AG08395 (cell line): ENCODE data around the gene CACNA1D.
"Not testable (repeated sequence)": the region's sequence is repeated elsewhere in the genome, so short reads cannot be mapped to it uniquely, and the experiment has no call there.

Source experiments
- DNase-seq: peaks from one replicate; pipeline ENCODE4 v3.0.0; 2012; ENCODE audit warnings: mixed read lengths, low spot score

CACNA1D gene

GRCh38 chr3:53616971-53617892 lies 122.8 kb downstream of the CACNA1D start:
- no peak for DNase-seq

DNA sequence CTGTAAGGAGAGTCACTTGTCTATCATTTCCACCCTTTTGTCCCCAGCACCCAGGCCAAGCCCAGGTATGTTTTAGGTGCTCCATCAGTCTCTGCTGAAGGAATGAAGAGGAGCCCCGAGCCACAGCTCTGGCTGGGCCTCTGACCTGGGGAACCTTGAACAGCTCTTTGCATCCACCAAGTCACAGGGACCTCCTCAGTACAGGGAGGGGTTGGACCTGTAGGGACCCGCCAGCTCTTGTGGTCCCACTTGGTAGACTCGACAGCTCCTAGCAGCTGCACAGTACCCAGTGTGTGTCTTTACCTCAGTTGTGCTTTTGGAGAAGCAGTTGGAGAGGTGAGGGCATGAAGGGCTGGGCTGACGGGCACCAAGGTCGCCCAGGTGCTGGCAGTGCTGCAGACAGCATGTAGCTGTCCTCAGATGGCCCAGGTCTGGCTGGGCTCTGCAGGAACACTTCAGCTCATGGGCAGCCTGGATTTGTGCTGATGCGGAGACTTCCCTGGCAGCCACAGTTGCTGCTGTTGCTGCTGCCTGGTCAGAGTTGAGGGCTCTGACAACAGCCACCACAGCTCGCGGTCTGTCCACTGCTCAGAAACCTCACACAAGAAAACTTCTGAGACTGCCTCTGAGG lies 123.6 kb downstream of the CACNA1D start:
- no peak for DNase-seq

DNA sequence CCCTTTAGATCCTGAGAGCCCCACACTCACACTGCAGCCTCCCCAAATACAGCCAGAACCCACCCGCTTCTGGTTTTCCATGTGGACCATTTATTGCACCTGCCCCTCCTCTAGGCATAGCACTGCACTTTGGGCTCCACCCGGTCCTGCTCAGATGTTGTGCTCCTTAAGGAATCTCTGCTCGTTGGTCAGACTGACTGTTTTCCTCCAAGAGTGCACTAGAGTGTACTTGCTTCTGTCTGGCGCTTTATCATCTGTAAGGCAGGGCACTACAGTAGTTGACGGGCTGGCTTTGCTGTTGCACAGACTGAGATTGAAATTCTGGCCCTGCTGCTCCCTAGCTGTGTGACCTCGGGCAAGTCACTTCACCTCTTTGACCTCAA lies 124.1 kb downstream of the CACNA1D start:
- no peak for DNase-seq

DNA sequence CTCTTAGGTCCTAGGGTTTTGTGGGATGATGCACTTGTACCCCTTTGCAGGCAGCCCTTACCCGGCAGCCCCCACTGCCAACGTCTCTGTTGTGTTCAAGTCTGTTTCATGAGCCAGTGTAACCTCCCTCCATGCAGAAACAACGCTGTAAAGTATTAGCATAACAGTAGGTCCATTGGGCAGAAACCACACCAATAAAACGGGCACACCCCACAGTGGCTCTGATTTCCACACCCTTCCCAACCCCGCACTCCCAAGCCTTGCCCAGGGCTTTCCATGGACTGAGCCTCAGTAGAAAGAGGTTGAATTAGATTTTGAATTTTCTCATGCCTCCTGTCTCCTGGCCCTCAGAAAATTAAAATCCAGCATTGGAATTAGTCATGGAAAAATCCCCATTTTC lies 124.5 kb downstream of the CACNA1D start:
- DNase-seq: no peak

DNA sequence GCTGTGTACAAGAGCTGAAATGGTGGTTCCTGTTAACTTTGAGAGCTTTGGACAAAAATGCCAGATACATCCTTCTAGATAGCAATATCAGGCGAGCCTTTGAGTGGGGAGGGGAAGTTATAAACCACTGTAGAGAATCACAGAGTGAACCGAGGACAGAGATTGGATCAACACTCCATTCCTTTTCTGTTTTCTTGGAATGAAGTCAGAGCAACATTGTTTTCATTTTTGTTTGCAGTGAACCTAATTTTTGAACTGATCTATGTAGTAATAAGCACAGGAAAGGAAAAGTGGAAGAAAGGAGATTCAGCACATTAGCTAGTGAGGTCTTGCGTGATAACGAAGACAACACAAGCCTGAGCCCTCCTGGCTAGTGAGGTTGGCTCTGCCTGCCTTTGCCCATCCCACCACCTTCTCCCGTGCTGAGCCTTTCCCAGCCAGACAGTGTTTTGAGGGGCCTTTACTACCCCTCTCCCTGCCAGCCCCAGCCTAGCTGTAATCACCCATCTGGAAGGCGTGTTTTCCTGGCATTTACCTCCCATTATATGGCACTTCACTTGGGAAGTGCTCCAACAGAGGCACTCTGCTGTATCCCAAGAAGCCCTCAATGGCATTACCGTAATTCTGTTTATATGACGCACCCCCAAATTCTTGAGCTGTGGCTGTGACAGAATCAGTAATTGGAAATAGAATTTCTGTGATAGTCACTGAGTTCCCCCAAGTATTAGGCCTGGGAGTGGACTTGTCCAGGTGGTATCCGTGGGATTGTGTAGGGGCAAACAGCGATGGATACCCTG lies 129.8 kb downstream of the CACNA1D start:
- DNase-seq: no peak

GRCh38 chr3:53626876-53627275 lies 132.5 kb downstream of the CACNA1D start:
- DNase-seq: no peak

- DNase-seq: no peak
These were observed 134.4 kb downstream of the CACNA1D start for GRCh38 chr3:53628536-53629401.

GRCh38 chr3:53629402-53629723 lies 135.0 kb downstream of the CACNA1D start:
- DNase-seq: no peak

DNA sequence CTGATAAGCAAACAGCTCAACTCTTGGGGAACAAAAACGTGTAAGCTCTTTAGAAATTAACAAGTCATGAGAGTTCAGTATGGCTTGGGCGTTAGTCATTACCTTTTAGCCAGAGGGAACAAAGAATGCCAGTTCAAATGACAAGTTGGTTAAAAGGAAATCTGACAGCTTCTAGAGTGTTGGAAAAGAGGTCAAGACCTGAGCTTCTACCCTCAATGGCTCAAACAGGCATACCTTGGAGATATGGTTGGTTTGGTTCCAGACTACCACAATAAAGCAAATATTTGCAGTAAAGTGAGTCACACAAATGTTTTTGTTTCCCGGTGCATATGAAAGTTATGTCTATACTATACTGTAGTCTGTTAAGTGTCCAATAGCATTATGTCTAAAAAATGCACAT lies 136.1 kb downstream of the CACNA1D start:
- DNase-seq: no peak

- DNase-seq: no peak
These were observed 138.9 kb downstream of the CACNA1D start for GRCh38 chr3:53633197-53633787.

- DNase-seq: no peak
These were observed 140.6 kb downstream of the CACNA1D start for GRCh38 chr3:53635041-53635440.

DNA sequence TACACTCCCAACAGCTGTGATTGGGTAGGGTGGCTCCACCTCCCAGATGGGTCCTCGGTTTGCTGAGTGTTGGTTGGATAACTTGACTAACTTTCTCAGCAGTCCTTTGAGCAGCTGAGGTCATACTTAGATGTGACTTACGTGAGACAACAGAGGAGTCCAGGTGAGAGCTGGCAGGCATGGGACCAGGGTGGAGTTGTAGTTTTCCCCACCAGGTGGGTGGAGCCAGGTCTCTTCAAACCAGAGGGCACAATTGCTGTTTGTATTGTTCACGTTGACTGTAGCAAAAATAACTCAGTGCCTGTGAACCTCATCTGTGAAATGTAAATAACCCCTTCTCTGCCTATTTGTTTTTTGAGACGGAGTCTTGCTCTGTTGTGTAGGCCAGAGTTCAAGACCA lies 144.4 kb downstream of the CACNA1D start:
- not testable (repeated sequence) for DNase-seq

GRCh38 chr3:53641397-53641796 lies 147.0 kb downstream of the CACNA1D start:
- DNase-seq: no peak

DNA sequence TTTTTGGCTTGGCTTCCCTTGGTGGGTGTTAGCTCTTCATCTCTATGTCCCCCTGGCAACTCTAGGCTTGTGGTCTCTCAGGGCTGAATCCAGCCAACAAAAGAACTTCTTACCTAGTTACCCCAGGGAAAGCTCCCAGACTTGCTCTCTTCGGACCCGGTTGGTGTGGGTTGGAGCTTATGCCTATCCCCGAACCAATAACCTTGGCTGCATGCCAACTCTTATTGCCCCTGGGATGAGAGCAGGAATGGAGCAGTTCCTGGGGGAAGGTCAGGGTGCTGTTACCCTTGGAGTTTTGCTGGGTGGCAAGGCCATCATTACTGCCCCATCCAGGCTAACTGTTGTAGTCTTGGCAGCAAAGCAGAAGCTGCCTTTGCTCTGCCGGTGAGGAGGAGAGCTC lies 147.8 kb downstream of the CACNA1D start:
- no peak for DNase-seq

GRCh38 chr3:53643757-53644156 lies 149.3 kb downstream of the CACNA1D start:
- no peak for DNase-seq

DNA sequence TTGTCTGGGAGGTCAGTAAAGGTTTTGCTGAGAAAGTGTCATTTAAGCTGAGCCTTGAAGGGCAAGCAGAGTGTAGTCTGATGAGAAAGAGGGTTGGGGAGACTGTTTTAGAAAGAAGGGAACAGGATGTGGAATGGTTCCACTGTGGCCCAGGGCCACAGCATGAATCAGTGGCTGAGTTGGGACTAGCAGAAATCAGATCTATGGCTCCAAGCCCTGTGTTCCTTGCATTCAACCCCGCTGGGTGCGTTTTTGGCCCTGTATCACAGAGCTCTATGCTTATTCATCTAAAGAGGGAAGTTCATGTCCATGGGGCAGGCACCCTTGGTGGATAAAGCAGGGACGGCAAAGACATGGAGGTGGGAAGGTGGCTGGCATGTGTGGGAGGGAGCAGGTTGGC lies 151.3 kb downstream of the CACNA1D start:
- DNase-seq: no peak

DNA sequence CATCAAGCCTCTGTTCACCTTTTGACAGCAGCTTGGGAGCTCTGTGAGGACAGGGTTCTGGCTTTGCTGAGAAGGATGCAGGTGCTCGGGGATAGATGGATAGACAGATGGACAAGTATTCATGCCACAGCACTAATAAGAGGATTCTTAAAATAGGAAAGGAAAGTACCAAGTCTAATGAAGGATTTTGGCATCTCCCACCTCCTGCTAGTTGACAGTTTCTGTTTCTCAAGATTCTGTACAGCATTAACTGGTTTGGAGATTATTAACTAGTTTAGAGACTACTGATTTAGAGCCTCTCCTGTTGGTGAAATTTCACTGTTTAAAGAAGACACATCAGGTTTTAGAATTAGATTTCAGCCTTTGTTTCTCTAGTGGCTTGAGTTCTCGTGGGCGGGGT lies 152.3 kb downstream of the CACNA1D start:
- no peak for DNase-seq

DNA sequence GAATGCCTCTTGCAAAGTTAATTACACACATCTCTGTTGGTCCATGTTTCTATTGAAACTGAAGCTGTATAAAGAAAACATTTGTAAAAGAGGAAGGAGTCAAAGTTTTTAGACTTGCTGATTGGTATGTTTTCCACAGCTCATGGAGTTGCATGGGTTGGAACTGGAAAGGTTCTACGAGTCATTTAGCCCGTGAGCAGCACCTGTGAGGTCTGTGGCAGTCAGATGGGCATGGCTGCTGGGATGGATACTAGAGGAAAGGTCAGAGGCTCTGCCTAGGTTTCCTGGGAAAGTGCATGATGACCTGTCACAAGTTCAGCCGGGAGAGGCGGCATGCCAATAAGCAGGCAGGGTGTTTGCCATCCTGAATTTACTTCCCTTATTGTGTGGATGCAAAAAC lies 155.4 kb downstream of the CACNA1D start:
- DNase-seq: no peak

DNA sequence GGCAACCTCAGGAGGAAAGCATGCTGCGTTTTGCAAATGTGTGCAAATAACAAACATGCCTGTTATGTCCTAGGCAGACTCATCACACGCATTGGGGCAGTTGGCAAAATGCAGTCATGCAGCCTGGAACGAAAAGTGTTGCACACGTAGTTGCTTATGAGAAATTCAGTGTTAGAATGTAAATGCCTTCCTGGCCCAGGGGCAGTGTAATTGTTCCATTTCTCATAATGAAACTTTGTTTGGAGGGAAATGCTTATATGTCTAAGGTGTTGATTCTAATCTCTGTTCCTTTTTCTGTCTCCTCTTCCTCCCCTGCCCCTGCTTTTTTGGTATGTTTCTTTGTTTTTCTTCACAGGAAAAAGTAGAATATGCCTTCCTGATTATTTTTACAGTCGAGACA lies 156.0 kb downstream of the CACNA1D start:
- no peak for DNase-seq

DNA sequence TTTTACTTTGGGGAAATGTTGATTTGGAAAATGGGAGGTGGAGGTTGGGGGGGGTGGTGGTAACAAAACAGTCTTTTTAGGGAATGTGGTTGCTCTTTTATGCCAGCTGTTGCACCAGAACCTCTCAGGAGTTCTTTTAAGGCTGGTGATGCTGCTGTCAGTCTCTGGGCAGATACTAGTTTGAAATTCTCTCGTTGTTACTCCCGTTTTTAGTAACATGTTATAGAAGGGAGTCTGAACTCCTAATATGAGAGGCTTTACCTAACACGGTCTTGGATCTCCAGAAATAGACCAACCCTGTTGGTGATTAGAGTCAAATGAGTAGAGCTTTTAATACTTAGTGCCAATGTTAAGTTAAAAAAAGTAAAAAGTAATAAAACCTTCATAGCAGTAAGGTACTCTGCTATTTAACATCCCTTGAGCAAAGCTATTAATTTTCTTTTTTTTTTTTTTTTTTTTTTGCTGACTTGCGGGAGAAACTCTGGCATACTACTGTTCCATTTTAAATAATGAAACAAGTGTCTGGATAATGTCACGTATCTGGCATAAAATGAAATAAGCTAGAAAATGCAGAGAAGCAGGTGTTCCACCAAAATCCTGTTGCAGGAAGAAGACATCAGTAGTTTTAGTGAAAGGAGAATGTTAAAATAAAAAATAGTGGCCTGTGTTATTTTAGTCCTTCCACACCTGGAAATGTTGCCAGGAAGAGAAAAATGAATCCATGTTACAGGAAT lies 156.7 kb downstream of the CACNA1D start:
- no peak for DNase-seq

DNA sequence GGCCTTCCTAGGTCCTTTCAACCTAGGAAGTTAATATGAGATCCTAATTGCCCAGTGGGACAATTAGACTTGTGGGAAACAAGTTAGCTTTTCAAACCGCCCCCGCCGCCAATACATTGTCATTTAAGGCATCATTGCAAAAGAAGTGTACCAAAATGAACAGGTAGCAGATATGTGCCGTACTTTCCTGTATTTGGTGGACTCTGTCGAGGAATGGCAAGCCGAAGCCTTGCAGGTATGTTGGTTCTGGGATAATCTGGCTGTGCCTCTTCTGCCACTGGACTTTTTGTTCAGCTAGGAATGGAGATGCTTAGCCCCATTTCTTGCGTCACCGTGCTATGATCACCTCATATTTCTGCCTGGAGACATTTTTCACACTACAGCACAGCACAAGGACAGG lies 157.5 kb downstream of the CACNA1D start:
- DNase-seq: no peak
